Cardiac muscle cell (in vitro differentiated cells and primary cell): Measurements from ENCODE around the gene KCNH6. TPM values are rescaled to one million over a fixed set of nuclear protein-coding genes. Genes with fewer than 3 reads are reported as not detected.

Source experiments
- DNase-seq, 2 donors: peaks; one replicate each; pipeline versions ENCODE4 v3.0.0 to v3.0.0-alpha.2; 2010 to 2017; ENCODE audit warnings: low read depth in 1 of 2, low spot score in 1 of 2
- H3K27ac ChIP-seq: fragments of 200-600 bp; sonication (generic); 2 replicates; pipeline ENCODE4 v1.5.1; 2016
- H3K27me3 ChIP-seq: fragments of 200-600 bp; sonication (generic); 2 replicates; pipeline ENCODE4 v1.6.0; 2016; ENCODE audit warnings: control low read depth
- H3K36me3 ChIP-seq: fragments of 200-600 bp; sonication (generic); 2 replicates; pipeline ENCODE4 v1.5.1; 2016; ENCODE audit warnings: control low read depth
- H3K4me1 ChIP-seq: fragments of 200-600 bp; sonication (generic); 2 replicates; pipeline ENCODE4 v1.8.1; 2017; ENCODE audit warnings: low read depth, mild to moderate bottlenecking, mixed run types
- H3K4me3 ChIP-seq: fragments of 200-600 bp; sonication (generic); 2 replicates; pipeline ENCODE4 v1.5.1; 2016; ENCODE audit warnings: mild to moderate bottlenecking
- H3K9me3 ChIP-seq: fragments of 200-600 bp; sonication (generic); 2 replicates; pipeline ENCODE4 v1.5.1; 2017; ENCODE audit warnings: low read depth, mild to moderate bottlenecking, control low read depth
- CTCF ChIP-seq: IDR thresholded peaks from 2 replicates; pipeline ENCODE4 v1.5.1; 2012; ENCODE audit warnings: low read depth, mild to moderate bottlenecking, low read length
- polyA plus RNA-seq: library from polyadenylated mRNA; unstranded; fragments of >200 nt; fragmentation: Nextera tagmentation; extraction: Ambion mirVana; gene quantifications from 2 replicates; pipeline ENCODE4 v1.2.1, GENCODE V29; 2016
- total RNA-seq: library from RNA; depleted of rRNA; stranded (reverse); fragments of >200 nt; gene quantifications from 2 replicates; pipeline ENCODE4 v1.2.3, GENCODE V29; 2016

KCNH6 gene
- total and polyA plus RNA-seq, 2 experiments from 2014 or later = 0.06 to 0.44 TPM

- Histone ChIP-seq H3K4me3 (no peak overlapping the region), H3K9me3 (no peaks in the 10 kb centered on the region), H3K4me1 (peaks cover 6% of the 10 kb centered on the region), H3K27ac (no peak overlapping the region), H3K36me3 (no peaks in the 10 kb centered on the region), H3K27me3 (peaks cover 13% of the 10 kb centered on the region)
- no peak for TF ChIP-seq CTCF
- no peak for DNase-seq
Measured at GRCh38 chr17:63544467-63545301, 21.5 kb downstream of the KCNH6 start.

DNA sequence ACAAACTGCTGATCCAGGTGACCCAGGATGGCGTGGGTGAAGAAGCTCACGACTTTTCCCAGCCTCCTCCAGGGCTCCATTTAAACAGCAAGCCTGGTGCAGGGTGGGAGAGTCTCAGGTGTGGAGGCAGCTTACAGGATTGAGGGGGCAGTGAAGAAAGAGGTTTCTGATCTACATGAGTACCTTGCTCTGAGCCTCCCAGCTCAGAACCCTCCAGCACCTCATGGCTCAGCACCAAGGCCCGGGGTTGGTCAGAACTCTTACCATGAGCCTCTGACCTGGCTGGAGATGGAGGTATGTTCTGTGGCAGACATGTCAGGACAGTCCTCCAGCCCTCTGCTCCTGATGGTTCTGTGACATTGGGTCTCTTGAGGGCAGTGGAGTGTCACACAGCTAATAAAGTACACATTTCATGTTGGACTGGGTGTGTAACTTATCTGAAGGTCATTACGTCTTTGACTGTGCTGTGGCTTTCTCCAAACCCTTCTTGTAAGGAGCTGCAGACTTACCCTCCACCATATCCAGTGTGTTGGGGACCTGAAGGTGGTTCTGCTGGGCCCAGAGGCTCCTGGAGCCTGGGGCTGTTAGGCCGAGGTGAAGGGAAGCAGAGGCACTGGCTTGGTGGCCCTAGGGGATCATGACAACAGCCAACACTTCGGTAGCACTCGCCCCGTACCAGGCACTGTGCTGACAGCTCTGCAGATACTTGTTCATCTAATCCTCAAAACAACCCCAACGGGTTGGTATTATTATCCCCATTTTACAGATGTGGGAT, 23.3 kb downstream of the KCNH6 start:
- H3K4me1 ChIP-seq = peaks cover 7% of the 10 kb centered on the region
- no peaks in the 10 kb centered on the region for H3K27me3 ChIP-seq
- no peaks in the 10 kb centered on the region for H3K36me3 ChIP-seq
- DNase-seq = no peak
- no peak overlapping the region for H3K4me3 ChIP-seq
- no peak for TF ChIP-seq CTCF
- H3K27ac ChIP-seq = no peak overlapping the region
- H3K9me3 ChIP-seq = no peaks in the 10 kb centered on the region

DNA sequence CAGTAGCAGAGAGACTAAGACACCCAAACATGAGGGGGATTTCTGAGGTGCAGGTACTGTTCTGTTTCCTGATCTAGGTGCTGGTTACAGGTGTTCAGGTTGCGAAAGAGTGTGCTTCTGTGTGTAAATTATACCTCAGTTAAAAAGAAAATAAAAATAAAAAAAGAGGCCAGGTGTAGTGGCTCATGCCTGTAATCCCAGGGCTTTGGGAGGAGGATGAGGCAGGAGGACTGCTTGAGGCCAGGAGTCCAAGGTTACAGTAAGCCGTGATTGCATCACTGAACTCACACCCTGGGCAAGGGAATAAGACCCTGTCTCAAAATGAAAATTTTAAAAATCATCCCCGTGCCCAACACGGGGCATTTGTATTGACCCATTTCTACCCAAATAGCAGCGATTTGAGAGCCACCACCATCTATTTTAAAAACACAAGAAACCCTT, 23.9 kb downstream of the KCNH6 start:
- Histone ChIP-seq H3K27ac (no peak overlapping the region), H3K4me3 (no peak overlapping the region), H3K27me3 (no peaks in the 10 kb centered on the region), H3K4me1 (peaks cover 11% of the 10 kb centered on the region), H3K9me3 (no peaks in the 10 kb centered on the region), H3K36me3 (no peaks in the 10 kb centered on the region)
- TF ChIP-seq CTCF = no peak
- DNase-seq = no peak

DNA sequence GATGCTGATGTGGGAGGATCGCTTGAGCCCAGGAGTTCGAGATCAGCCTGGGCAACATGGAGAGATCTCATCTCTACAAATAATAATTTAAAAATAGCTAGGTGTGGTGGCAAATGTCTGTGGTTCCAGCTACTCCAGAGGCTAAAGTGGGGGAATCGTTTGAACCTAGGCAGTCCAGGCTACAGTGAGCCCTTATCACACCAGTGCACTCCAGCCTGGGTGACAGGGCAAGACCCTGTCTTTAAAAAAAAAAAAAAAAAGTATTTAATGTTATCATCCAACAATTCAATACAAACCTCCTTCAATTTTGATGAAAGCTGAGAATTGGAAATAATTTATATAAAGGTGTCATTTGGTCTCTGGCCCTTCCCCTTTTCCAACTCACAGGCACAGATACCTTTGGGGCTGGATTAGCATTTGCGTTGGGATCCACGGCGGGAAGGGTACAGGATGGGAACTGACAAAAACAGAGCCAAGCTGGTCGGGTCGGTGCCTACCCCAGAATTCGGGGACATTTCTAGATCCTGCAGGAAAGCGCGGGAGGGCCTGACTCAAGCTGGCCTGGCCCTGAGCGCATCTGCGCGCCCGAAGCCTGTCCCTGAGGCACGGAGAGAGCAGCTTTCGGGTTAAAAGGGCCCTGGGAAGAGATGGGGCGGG, 26.3 kb downstream of the KCNH6 start:
- Histone ChIP-seq H3K4me3 (peak overlapping the region; percentile 32), H3K9me3 (no peaks in the 10 kb centered on the region), H3K36me3 (no peaks in the 10 kb centered on the region), H3K27me3 (no peaks in the 10 kb centered on the region), H3K27ac (peak overlapping the region; percentile 83), H3K4me1 (peaks cover 21% of the 10 kb centered on the region)
- TF ChIP-seq CTCF = no peak
- no peak for DNase-seq

DNA sequence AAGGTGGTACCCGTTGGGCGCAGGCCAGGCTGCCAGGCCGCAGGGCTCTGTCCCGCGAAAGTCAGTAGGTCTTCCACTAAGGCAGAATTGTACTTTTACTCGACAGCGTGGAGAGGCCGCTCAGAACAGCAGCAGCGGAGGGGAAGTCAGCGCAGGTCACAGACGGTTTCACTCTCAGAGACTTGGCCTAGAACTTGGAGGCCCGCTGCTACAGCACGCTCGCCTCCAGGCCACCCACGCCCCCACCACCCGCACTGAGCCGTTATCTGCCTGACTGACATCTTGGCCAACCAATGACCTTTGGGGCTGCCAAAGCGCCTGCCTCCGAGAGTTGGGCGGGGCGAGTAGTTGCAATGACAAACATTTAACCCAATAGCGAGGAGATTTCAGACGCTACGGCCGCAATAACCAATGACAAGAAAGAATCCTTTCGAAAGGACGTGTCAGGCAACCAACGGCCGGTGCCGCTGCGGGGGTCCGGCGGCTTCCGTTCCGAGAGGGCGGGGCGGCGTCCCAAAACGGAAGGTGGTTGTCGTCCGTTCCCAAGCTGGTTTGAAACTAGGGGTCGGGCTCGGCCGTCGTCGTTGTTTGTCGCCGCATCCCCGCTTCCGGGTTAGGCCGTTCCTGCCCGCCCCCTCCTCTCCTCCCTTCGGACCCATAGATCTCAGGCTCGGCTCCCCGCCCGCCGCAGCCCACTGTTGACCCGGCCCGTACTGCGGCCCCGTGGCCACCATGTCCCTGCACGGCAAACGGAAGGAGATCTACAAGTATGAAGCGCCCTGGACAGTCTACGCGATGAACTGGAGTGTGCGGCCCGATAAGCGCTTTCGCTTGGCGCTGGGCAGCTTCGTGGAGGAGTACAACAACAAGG, 27.0 kb downstream of the KCNH6 start, which contains the start of gene DCAF7:
Gene DCAF7, plus strand, starts transcription at position 532 of the 871 bp plus-strand sequence. Its CDS starts 201 bp downstream, at position 733.
- peak; percentile 100 for DNase-seq
- Histone ChIP-seq H3K4me1 (peaks cover 21% of the 10 kb centered on the region), H3K4me3 (peak within 1 kb of the TSS; percentile 68), H3K27ac (peak within 1 kb of the TSS; percentile 93), H3K27me3 (no peaks in the 10 kb centered on the region), H3K9me3 (no peaks in the 10 kb centered on the region), H3K36me3 (no peaks in the 10 kb centered on the region)
- TF ChIP-seq CTCF = no peak
